GM12878 (cell line): Measurements from ENCODE around the gene MCM3AP. TPM values are rescaled to one million over a fixed set of nuclear protein-coding genes. Genes with fewer than 3 reads are reported as not detected.
A peak's percentile ranks its signal among the peaks of the same experiment; 100 is the strongest.

ENCODE experiments used
- ATAC-seq: fragments of 200-7000 bp; cut with Tn5 transposase; 3 replicates; pipeline ENCODE4 v1.9.1; 2020; ENCODE audit warnings: mild to moderate bottlenecking, moderate library complexity
- Bru-seq: library from RNA; stranded (reverse); fragments of 400-500 nt; gene quantifications from one replicate; lab custom pipeline; 2021; lab: Mats Ljungman, UMichigan
- BruChase-seq, 2 experiments: library from RNA; stranded (reverse); fragments of 400-500 nt; gene quantifications; one replicate each; lab custom pipeline; 2021; lab: Mats Ljungman, UMichigan
- BruUV-seq: library from RNA; stranded (reverse); fragments of 400-500 nt; replicated peaks from 2 replicates; lab custom pipeline; 2021; lab: Mats Ljungman, UMichigan
- CTCF ChIA-PET: fragments of 300-600 bp; sonication (Branson Sonifier 250); formaldehyde crosslinking; extraction: SDS; loops from one replicate; lab custom pipeline; 2021; ENCODE audit warnings: inconsistent platforms; lab: Yijun Ruan, JAX
- POLR2A ChIA-PET: fragments of 350-600 bp; formaldehyde crosslinking; extraction: SDS; loops from one replicate; lab custom pipeline; 2021; ENCODE audit warnings: inconsistent platforms; lab: Charles Lee
- RAD21 ChIA-PET: fragments of 300-600 bp; sonication (Branson Sonifier 250); formaldehyde crosslinking; loops from one replicate; lab custom pipeline; 2023; ENCODE audit warnings: antibody characterized with exemption; ENCODE audit not compliant: unreplicated experiment; lab: Charles Lee
- SMC1A ChIA-PET: fragments of 300-600 bp; sonication (Branson Sonifier 250); formaldehyde crosslinking; loops from one replicate; lab custom pipeline; 2023; ENCODE audit not compliant: unreplicated experiment, uncharacterized antibody; lab: Charles Lee
- DNase-seq: peaks from one replicate; pipeline ENCODE4 v3.0.0-alpha.2; 2011; ENCODE audit warnings: low read depth, low spot score
- FAIRE-seq: peaks from 3 replicates; lab custom pipeline; 2011; peaks lifted over from hg19 to GRCh38; lab: Jason Lieb, UNC
- H2AFZ ChIP-seq: 2 replicates; pipeline ENCODE4 v1.6.0; 2011; ENCODE audit warnings: low read depth, low read length, control low read depth; ENCODE audit not compliant: control insufficient read depth
- H3K27ac ChIP-seq: 2 replicates; pipeline ENCODE4 v1.5.1; 2011; ENCODE audit warnings: control low read depth; ENCODE audit not compliant: control insufficient read depth, insufficient read depth
- H3K27me3 ChIP-seq, 2 experiments: replicated peaks in 1 of 2; 2 replicates each; pipeline versions ENCODE4 v1.6.0 to v1.6.1; 2011; ENCODE audit warnings: low read length in 1 of 2; ENCODE audit not compliant: control insufficient read depth in 2 of 2, insufficient read depth in 2 of 2
- H3K36me3 ChIP-seq, 2 experiments: 2 replicates each; pipeline ENCODE4 v1.5.1; 2011; ENCODE audit warnings: low read length in 1 of 2; ENCODE audit not compliant: control insufficient read depth in 2 of 2, insufficient read depth in 2 of 2
- H3K4me1 ChIP-seq: 2 replicates; pipeline ENCODE4 v1.6.1; 2011; ENCODE audit warnings: mild to moderate bottlenecking, low read length, moderate library complexity, mixed read lengths; ENCODE audit not compliant: control insufficient read depth, insufficient read depth
- H3K4me2 ChIP-seq: 2 replicates; pipeline ENCODE4 v1.6.0; 2011; ENCODE audit warnings: control low read depth; ENCODE audit not compliant: control insufficient read depth, insufficient read depth
- H3K4me3 ChIP-seq: fragments of 200-600 bp; sonication (generic); 2 replicates; pipeline ENCODE4 v1.5.1; 2016
- H3K79me2 ChIP-seq: 2 replicates; pipeline ENCODE4 v1.6.0; 2011; ENCODE audit warnings: low read length; ENCODE audit not compliant: control insufficient read depth, insufficient read depth
- H3K9ac ChIP-seq: 2 replicates; pipeline ENCODE4 v1.8.0; 2011; ENCODE audit warnings: low read length, control low read depth, mixed read lengths; ENCODE audit not compliant: control insufficient read depth, insufficient read depth
- H3K9me3 ChIP-seq: replicated peaks from 3 replicates; pipeline ENCODE4 v1.5.1; 2011; ENCODE audit warnings: mild to moderate bottlenecking, low read length; ENCODE audit not compliant: control insufficient read depth, insufficient read depth
- H4K20me1 ChIP-seq: 2 replicates; pipeline ENCODE4 v1.6.0; 2011; ENCODE audit not compliant: control insufficient read depth, insufficient read depth
- CHD2 ChIP-seq: IDR thresholded peaks from 2 replicates; pipeline ENCODE4 v1.6.1; 2011; ENCODE audit warnings: low read depth, low read length, improper control_type of control experiment, borderline replicate concordance
- MTA3 ChIP-seq: IDR thresholded peaks from 2 replicates; pipeline ENCODE4 v1.6.1; 2012; ENCODE audit warnings: low read length, inconsistent platforms, borderline replicate concordance
- NR2C2 ChIP-seq: IDR thresholded peaks from 2 replicates; pipeline ENCODE4 v1.6.1; 2011; ENCODE audit warnings: borderline replicate concordance, low read depth; ENCODE audit not compliant: control insufficient read depth, insufficient read length
- PAX8 ChIP-seq: fragments of 450-650 bp; IDR thresholded peaks from 2 replicates; pipeline ENCODE4 v1.6.1; 2017; ENCODE audit warnings: mild to moderate bottlenecking, moderate library complexity
- SP1 ChIP-seq: IDR thresholded peaks from one replicate; pipeline ENCODE4 v1.6.1; 2011; ENCODE audit warnings: low read depth, low read length
- USF1 ChIP-seq: IDR thresholded peaks from 2 replicates; pipeline ENCODE4 v1.6.1; 2011; ENCODE audit warnings: borderline replicate concordance, low read depth, mild to moderate bottlenecking, moderate library complexity, mixed read lengths, low read length; ENCODE audit not compliant: insufficient read depth; ENCODE audit errors: extremely low read length
- WRNIP1 ChIP-seq: IDR thresholded peaks from 2 replicates; pipeline ENCODE4 v1.6.1; 2011; ENCODE audit warnings: low read depth, low read length, improper control_type of control experiment, borderline replicate concordance
- ZNF274 ChIP-seq: IDR thresholded peaks from one replicate; pipeline ENCODE4 v1.8.0; 2011; ENCODE audit not compliant: insufficient read length, insufficient read depth
- WGBS: methylation state at CpG from one replicate; pipeline ENCODE4 v1.1.6; 2016; ENCODE audit warnings: low lambda C conversion rate; ENCODE audit not compliant: insufficient replicate concordance, insufficient coverage; ENCODE audit errors: missing lambda C conversion rate; 5-methylcytosine and 5-hydroxymethylcytosine counted together
- in situ Hi-C: fragments of 300-500 bp; cut with MboI; formaldehyde crosslinking; loops from 9 replicates; pipeline ENCODE4 v1.14.3; 2018; ENCODE audit warnings: mixed read lengths
- intact Hi-C: fragments of 100-400 bp; cut with micrococcal nuclease; formaldehyde crosslinking; loops from one replicate; pipeline ENCODE4 v1.14.2; 2022; ENCODE audit not compliant: unreplicated experiment
- long read RNA-seq, 2 experiments: library from polyadenylated mRNA; unstranded; transcript quantifications; one replicate each; pipeline ENCODE4 v2.0.0, GENCODE V29; 2019 to 2020
- polyA minus RNA-seq, 3 experiments: library from RNA; depleted of rRNA, polyadenylated mRNA; stranded (reverse); fragments of >200 nt; gene quantifications; 2 replicates each; pipeline ENCODE4 v1.2.3, GENCODE V29; 2011
- polyA plus RNA-seq, 11 experiments: library from polyadenylated mRNA; depleted of rRNA in 4 of 11; unstranded in 6 of 11; stranded (reverse) in 5 of 11; fragments of >200 nt; fragmentation: Nextera tagmentation in 4 of 11; fragmentation: Illumina TruSeq in 1 of 11; extraction: Ambion mirVana in 4 of 11; extraction: Trizol in 1 of 11; gene quantifications; 1 replicate in 1 of 11; 2 replicates in 10 of 11; pipeline versions ENCODE4 v1.2.1 to v1.2.3, GENCODE V29; 2011 to 2016; ENCODE audit warnings: inconsistent platforms in 2 of 11, missing spikeins in 2 of 11, low read depth in 1 of 11
- total RNA-seq, 4 experiments: library from RNA; depleted of rRNA in 3 of 4; stranded (reverse); fragments of >200 nt in 3 of 4; fragmentation: Illumina TruSeq in 1 of 4; extraction: Trizol in 1 of 4; gene quantifications; 2 replicates each; pipeline versions ENCODE4 v1.2.1 to v1.2.3, GENCODE V29; 2013 to 2021

The MCM3AP gene
- total RNA-seq (2013; cell fraction: nucleolus; rRNA removed) = 241 and 252 TPM in 2 replicates
- 53.8 and 53.9 TPM in 2 replicates for total RNA-seq (2014; rRNA removed)
- 32.4 and 39.7 TPM in 2 replicates for total RNA-seq (2014; rRNA removed; fragmentation: Illumina TruSeq; extraction: Trizol)
- 94.3 and 95.7 TPM in 2 replicates for total RNA-seq (2021)
- 28.0 TPM for polyA plus RNA-seq (2011; ENCODE audit: low read depth)
- 42.3 and 45.3 TPM in 2 replicates for polyA plus RNA-seq (2011; rRNA removed)
- polyA plus RNA-seq (2011; cell fraction: cytosol; rRNA removed) = 53.3 and 76.7 TPM in 2 replicates
- 140 and 149 TPM in 2 replicates for polyA plus RNA-seq (2011; cell fraction: nucleus; rRNA removed)
- polyA plus RNA-seq (2012) = 42.7 and 46.1 TPM in 2 replicates
- polyA plus RNA-seq (2014; fragmentation: Illumina TruSeq; extraction: Trizol) = 34.3 and 39.3 TPM in 2 replicates
- polyA plus RNA-seq (2014; fragmentation: Nextera tagmentation; extraction: Ambion mirVana) = 1 to 10 TPM; 6.1 to 8.8 TPM
- 48.6 and 54.6 TPM in 2 replicates for polyA plus RNA-seq (2014; rRNA removed)
- 10 to 100 TPM; 54.5 to 64.6 TPM for polyA plus RNA-seq (2016; fragmentation: Nextera tagmentation; extraction: Ambion mirVana)
- 54.7 and 88.0 TPM in 2 replicates for polyA minus RNA-seq (2011; rRNA and poly(A)+ RNA removed)
- polyA minus RNA-seq (2011; cell fraction: cytosol; rRNA and poly(A)+ RNA removed) = 58.8 and 74.2 TPM in 2 replicates
- polyA minus RNA-seq (2011; cell fraction: nucleus; rRNA and poly(A)+ RNA removed) = 94.2 and 133 TPM in 2 replicates
- percentile 81 among the genes with signal in this experiment for Bru-seq, nascent RNA
- percentile 94 among the genes with signal in this experiment for BruChase-seq, experiment 1, labeled RNA remaining after a 6-hour chase
- BruChase-seq, experiment 2, labeled RNA remaining after a 2-hour chase = percentile 91 among the genes with signal in this experiment
- long read RNA-seq, experiment 1, full-length matches to known transcripts = 1 of 7 reads
- long read RNA-seq, experiment 1, partial matches to known transcripts = 2 of 7 reads
- long read RNA-seq, experiment 1, other reads (novel, unspliced or antisense) = 4 of 7 reads
- long read RNA-seq, experiment 2, partial matches to known transcripts = 24 of 31 reads
- long read RNA-seq, experiment 2, other reads (novel, unspliced or antisense) = 7 of 31 reads

GRCh38 chr21:46285206-46285661 is at the start of gene MCM3AP:
Gene MCM3AP (minus strand): TSS chr21:46285611. CDS start chr21:46285286, 325 bp downstream.
- peaks cover 1 to 10% of the 10 kb centered on the region in 2 experiments; a peak in 3 of 4 replicates for H3K36me3 ChIP-seq
- H3K9me3 ChIP-seq = no peaks in the 10 kb centered on the region; the same call in 2 of the 3 replicates
- H4K20me1 ChIP-seq = no peaks in the 10 kb centered on the region
- H3K27me3 ChIP-seq = no peaks in the 10 kb centered on the region
- intact Hi-C loops (loop anchor here (2.0 to 10.0 kb wide), 3 partner anchors 30 to 140 kb away; partner anchors contain the start of gene LSS), in situ Hi-C loops (no loop called here)
- peaks cover 59% of the 10 kb centered on the region for H3K79me2 ChIP-seq
- H3K4me3 ChIP-seq = peak within 1 kb of the TSS; percentile 97
- BruUV-seq = no TSS peak
- H3K4me1 ChIP-seq = peaks cover 13% of the 10 kb centered on the region
- peak within 1 kb of the TSS; percentile 72 for H3K4me2 ChIP-seq
- peak within 1 kb of the TSS; percentile 80 for H3K27ac ChIP-seq
- DNase-seq (no peak), ATAC-seq (no peak), FAIRE-seq (no peak)
- peak within 1 kb of the TSS; percentile 85 for H2AFZ ChIP-seq
- ChIA-PET CTCF (interaction anchor here (0.8 to 3.3 kb wide), 9 partner anchors 9 to 216 kb away, joined by 3 to 29 read pairs (median 4); no protein-coding TSS in a partner anchor), SMC1A (interaction anchor here (0.9 to 2.7 kb wide), 8 partner anchors 38 to 215 kb away, joined by 3 to 15 read pairs (median 4); a partner anchor contains a TSS), POLR2A (interaction anchor here (0.8 to 2.2 kb wide), 3 partner anchors 37 to 84 kb away, joined by 3 to 7 read pairs (median 3); no protein-coding TSS in a partner anchor), RAD21 (interaction anchor here (0.8 to 2.6 kb wide), 7 partner anchors 31 to 142 kb away, joined by 3 to 10 read pairs (median 7); a partner anchor contains a TSS)
- 32% methylated on average over 6 of the region's 6 CpGs for WGBS
- peak within 1 kb of the TSS; percentile 76 for H3K9ac ChIP-seq
- TF ChIP-seq NR2C2 (no peak), USF1 (no peak), MTA3 (no peak), SP1 (no peak), ZNF274 (no peak), WRNIP1 (no peak), PAX8 (0 out of 2 replicates have a peak, but pooled peaks have one; percentile 23), CHD2 (no peak)
